ENCODE measurements around the gene RTN1.
"Not testable (repeated sequence)": the region's sequence is repeated elsewhere in the genome, so short reads cannot be mapped to it uniquely, and the experiment has no call there.

RTN1 gene

DNA sequence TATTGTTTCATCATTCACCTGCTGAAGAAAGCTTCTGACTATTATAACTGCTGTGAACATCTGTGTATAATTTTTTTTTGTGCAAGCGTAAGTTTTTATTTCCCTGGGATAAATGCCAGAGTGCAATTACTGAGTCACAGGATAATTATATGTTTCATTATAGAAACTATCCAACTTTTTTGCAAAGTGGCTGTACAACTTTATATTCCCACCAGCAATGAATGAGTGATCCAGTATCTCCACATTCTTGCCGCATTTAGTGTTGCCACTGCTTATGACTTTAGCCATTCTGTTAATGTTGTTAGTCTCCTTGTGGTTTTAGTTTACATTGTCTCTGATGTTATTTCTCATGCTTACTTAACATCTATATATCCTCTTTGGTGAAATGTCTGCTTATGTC lies 205.8 kb downstream of the RTN1 start:
- no peaks in the 10 kb centered on the region for H3K4me1 ChIP-seq (ENCODE audit: low read length)
- H3K4me2 ChIP-seq (ENCODE audit: low read length), result no peak overlapping the region
- H3K27me3 ChIP-seq (ENCODE audit: low read depth, low read length), result no peaks in the 10 kb centered on the region
- no peaks in the 10 kb centered on the region for H3K36me3 ChIP-seq (replicated peaks; ENCODE audit: low read depth, low read length)
- TF ChIP-seq EZH2phosphoT487 (IDR thresholded peaks at IDR 0.05; ENCODE audit: low read depth), result no peak
- TF ChIP-seq, protein P1, sequence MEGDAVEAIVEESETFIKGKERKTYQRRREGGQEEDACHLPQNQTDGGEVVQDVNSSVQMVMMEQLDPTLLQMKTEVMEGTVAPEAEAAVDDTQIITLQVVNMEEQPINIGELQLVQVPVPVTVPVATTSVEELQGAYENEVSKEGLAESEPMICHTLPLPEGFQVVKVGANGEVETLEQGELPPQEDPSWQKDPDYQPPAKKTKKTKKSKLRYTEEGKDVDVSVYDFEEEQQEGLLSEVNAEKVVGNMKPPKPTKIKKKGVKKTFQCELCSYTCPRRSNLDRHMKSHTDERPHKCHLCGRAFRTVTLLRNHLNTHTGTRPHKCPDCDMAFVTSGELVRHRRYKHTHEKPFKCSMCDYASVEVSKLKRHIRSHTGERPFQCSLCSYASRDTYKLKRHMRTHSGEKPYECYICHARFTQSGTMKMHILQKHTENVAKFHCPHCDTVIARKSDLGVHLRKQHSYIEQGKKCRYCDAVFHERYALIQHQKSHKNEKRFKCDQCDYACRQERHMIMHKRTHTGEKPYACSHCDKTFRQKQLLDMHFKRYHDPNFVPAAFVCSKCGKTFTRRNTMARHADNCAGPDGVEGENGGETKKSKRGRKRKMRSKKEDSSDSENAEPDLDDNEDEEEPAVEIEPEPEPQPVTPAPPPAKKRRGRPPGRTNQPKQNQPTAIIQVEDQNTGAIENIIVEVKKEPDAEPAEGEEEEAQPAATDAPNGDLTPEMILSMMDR (IDR thresholded peaks at IDR 0.05; ENCODE audit: low read depth, low read length), result no peak
- no peak overlapping the region for H2AFZ ChIP-seq (ENCODE audit: low read depth, low read length)
- no peaks in the 10 kb centered on the region for H3K79me2 ChIP-seq (ENCODE audit: low read length)
- no peaks in the 10 kb centered on the region for H3K9me3 ChIP-seq (ENCODE audit: insufficient read depth, low read length)
- H3K4me3 ChIP-seq (ENCODE audit: low read length), result no peak overlapping the region
- no peak overlapping the region for H3K27ac ChIP-seq (ENCODE audit: low read length)
- no peak overlapping the region for H3K9ac ChIP-seq (ENCODE audit: low read length)
- no peaks in the 10 kb centered on the region for H4K20me1 ChIP-seq (ENCODE audit: insufficient read depth, low read length)

DNA sequence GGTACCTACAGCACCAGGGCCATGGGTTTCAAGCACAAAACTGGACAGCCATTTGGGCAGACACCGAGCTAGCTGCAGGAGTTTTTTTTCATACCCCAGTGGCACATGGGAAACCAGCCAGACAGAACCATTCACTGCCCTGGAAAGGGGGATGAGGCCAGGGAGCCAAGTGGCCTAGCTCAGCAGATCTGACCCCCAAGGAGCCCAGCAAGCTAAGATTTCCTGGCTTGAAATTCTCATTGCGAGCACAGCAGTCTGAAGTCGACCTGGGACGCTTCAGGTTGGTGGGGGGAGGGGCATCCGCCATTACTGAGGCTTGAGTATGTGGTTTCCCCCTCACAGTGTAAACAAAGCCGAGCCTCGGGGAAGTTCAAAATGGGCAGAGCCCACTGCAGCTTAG lies 212.8 kb downstream of the RTN1 start:
- Histone ChIP-seq H3K4me3 (ENCODE audit: low read length) (no peak overlapping the region), H3K27me3 (ENCODE audit: low read depth, low read length) (no peaks in the 10 kb centered on the region), H3K79me2 (ENCODE audit: low read length) (no peaks in the 10 kb centered on the region), H2AFZ (ENCODE audit: low read depth, low read length) (no peak overlapping the region), H4K20me1 (ENCODE audit: insufficient read depth, low read length) (no peaks in the 10 kb centered on the region), H3K4me1 (ENCODE audit: low read length) (no peaks in the 10 kb centered on the region), H3K27ac (ENCODE audit: low read length) (no peak overlapping the region), H3K9ac (ENCODE audit: low read length) (no peak overlapping the region), H3K36me3 (replicated peaks; ENCODE audit: low read depth, low read length) (no peaks in the 10 kb centered on the region), H3K9me3 (ENCODE audit: insufficient read depth, low read length) (no peaks in the 10 kb centered on the region), H3K4me2 (ENCODE audit: low read length) (no peak overlapping the region)
- no peak for TF ChIP-seq EZH2phosphoT487 (IDR thresholded peaks at IDR 0.05; ENCODE audit: low read depth)
- TF ChIP-seq, protein P1 (IDR thresholded peaks at IDR 0.05; ENCODE audit: low read depth, low read length), result no peak

DNA sequence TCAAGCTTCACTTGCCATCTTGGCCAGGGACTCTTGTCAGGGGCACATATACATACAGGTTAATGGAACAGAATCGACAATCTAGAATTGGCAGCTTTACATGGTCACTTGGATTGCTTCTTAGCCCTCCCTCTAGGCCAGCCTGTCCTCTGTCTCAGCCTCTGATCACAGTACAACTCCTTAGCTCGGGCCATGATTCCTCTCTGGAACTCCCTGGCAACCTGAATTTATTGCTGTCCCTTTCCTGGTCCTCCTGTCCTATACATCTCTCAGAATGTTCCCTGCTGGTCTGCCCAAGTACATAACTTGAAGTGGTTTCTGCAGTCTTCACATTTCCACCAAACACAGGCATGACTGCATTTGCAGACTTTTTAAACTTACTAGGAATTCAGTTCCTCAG lies 214.1 kb downstream of the RTN1 start:
- no peaks in the 10 kb centered on the region for H3K27me3 ChIP-seq (ENCODE audit: low read depth, low read length)
- H3K4me1 ChIP-seq (ENCODE audit: low read length), result no peaks in the 10 kb centered on the region
- no peak overlapping the region for H3K4me3 ChIP-seq (ENCODE audit: low read length)
- H2AFZ ChIP-seq (ENCODE audit: low read depth, low read length), result no peak overlapping the region
- H3K4me2 ChIP-seq (ENCODE audit: low read length), result no peak overlapping the region
- no peaks in the 10 kb centered on the region for H3K36me3 ChIP-seq (replicated peaks; ENCODE audit: low read depth, low read length)
- H3K9ac ChIP-seq (ENCODE audit: low read length), result no peak overlapping the region
- H4K20me1 ChIP-seq (ENCODE audit: insufficient read depth, low read length), result no peaks in the 10 kb centered on the region
- H3K27ac ChIP-seq (ENCODE audit: low read length), result no peak overlapping the region
- H3K9me3 ChIP-seq (ENCODE audit: insufficient read depth, low read length), result no peaks in the 10 kb centered on the region
- TF ChIP-seq, protein P1 (IDR thresholded peaks at IDR 0.05; ENCODE audit: low read depth, low read length), result no peak
- no peaks in the 10 kb centered on the region for H3K79me2 ChIP-seq (ENCODE audit: low read length)

DNA sequence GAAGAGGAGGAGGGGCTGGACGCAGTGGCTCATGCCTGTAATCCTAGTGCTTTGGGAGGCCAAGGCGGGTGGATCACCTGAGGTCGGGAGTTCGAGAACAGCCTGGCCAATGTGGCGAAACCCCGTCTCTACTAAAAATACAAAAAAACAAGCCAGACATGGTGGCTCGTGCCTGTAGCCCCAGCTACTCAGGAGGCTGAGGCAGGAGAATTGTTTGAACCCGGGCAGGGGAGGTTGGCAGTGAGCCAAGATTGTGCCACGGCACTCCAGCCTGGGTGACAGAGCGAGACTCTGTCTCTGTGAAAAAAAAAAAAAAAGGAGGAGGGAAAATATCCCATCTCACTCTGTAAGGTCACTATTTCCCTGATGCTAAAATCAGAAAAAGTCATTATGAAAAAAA lies 216.4 kb downstream of the RTN1 start:
- not testable (repeated sequence) for H3K36me3 ChIP-seq (replicated peaks; ENCODE audit: low read depth, low read length); H3K4me2 ChIP-seq (ENCODE audit: low read length); H2AFZ ChIP-seq (ENCODE audit: low read depth, low read length); H3K27ac ChIP-seq (ENCODE audit: low read length); H4K20me1 ChIP-seq (ENCODE audit: insufficient read depth, low read length); H3K4me1 ChIP-seq (ENCODE audit: low read length); H3K27me3 ChIP-seq (ENCODE audit: low read depth, low read length); H3K4me3 ChIP-seq (ENCODE audit: low read length); H3K79me2 ChIP-seq (ENCODE audit: low read length); H3K9ac ChIP-seq (ENCODE audit: low read length); H3K9me3 ChIP-seq (ENCODE audit: insufficient read depth, low read length)

DNA sequence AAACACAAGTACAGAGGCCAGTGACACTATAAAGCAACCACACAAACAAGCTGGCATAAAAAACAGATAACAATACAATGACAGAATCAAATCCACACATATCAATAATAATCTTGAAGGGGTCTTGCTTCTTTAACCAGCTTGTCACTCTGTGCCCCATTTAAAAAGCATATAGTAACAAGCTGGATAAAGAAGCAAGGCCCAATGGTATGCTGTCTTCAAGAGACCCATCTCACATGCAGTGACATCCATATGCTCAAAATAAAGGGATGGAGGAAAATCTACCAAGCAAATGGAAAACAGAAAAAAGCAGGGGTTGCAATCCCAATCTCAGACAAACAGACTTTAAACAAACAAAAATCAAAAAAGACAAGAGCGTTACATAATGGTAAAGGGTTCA lies 223.7 kb downstream of the RTN1 start:
- not testable (repeated sequence) for H3K9ac ChIP-seq (ENCODE audit: low read length); H3K36me3 ChIP-seq (replicated peaks; ENCODE audit: low read depth, low read length); H3K27ac ChIP-seq (ENCODE audit: low read length); H3K79me2 ChIP-seq (ENCODE audit: low read length); H3K4me2 ChIP-seq (ENCODE audit: low read length); H3K4me3 ChIP-seq (ENCODE audit: low read length); H3K27me3 ChIP-seq (ENCODE audit: low read depth, low read length); H3K4me1 ChIP-seq (ENCODE audit: low read length); H2AFZ ChIP-seq (ENCODE audit: low read depth, low read length); H4K20me1 ChIP-seq (ENCODE audit: insufficient read depth, low read length)
- peaks cover 12% of the 10 kb centered on the region; the same call in 1 of the 2 replicates for H3K9me3 ChIP-seq (ENCODE audit: insufficient read depth, low read length)

Data from OCI-LY3 (cell line).